DND-41 (cell line): ENCODE measurements around the gene DCC.

Experiments used
- EZH2 ChIP-seq: IDR thresholded peaks from 3 replicates; pipeline ENCODE4 v1.6.1; 2012; ENCODE audit warnings: borderline replicate concordance, low read depth, mild to moderate bottlenecking, moderate library complexity, low read length, inconsistent platforms; ENCODE audit not compliant: severe bottlenecking
- TF ChIP-seq, protein P1 (sequence below): IDR thresholded peaks from 2 replicates; pipeline ENCODE4 v1.5.1; 2012; ENCODE audit warnings: borderline replicate concordance, low read length, moderate library complexity, mild to moderate bottlenecking; ENCODE audit not compliant: poor library complexity, severe bottlenecking; ENCODE audit errors: extremely low read depth

GRCh38 chr18:52395146-52395852, 55.3 kb downstream of the DCC start:
- TF ChIP-seq, protein P1, sequence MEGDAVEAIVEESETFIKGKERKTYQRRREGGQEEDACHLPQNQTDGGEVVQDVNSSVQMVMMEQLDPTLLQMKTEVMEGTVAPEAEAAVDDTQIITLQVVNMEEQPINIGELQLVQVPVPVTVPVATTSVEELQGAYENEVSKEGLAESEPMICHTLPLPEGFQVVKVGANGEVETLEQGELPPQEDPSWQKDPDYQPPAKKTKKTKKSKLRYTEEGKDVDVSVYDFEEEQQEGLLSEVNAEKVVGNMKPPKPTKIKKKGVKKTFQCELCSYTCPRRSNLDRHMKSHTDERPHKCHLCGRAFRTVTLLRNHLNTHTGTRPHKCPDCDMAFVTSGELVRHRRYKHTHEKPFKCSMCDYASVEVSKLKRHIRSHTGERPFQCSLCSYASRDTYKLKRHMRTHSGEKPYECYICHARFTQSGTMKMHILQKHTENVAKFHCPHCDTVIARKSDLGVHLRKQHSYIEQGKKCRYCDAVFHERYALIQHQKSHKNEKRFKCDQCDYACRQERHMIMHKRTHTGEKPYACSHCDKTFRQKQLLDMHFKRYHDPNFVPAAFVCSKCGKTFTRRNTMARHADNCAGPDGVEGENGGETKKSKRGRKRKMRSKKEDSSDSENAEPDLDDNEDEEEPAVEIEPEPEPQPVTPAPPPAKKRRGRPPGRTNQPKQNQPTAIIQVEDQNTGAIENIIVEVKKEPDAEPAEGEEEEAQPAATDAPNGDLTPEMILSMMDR, result no peak
- no peak for TF ChIP-seq EZH2
